Small intestine (tissue), 7 donors: Measurements from ENCODE around the gene NR2C2. TPM values are rescaled to one million over a fixed set of nuclear protein-coding genes. Genes with fewer than 3 reads are reported as not detected.

ENCODE experiments used
- DNase-seq, 2 donors: peaks; one replicate each; pipeline versions ENCODE4 v3.0.0 to v3.0.0-alpha.2; 2013
- FAIRE-seq: peaks from 2 replicates; lab custom pipeline; 2012; peaks lifted over from hg19 to GRCh38; lab: Jason Lieb, UNC
- H3K27ac ChIP-seq, 3 donors: one replicate each; pipeline ENCODE4 v1.5.1; 2013; ENCODE audit warnings: low read length in 2 of 3, mild to moderate bottlenecking in 2 of 3, control low read depth in 1 of 3, inconsistent platforms in 1 of 3, low read depth in 1 of 3, moderate library complexity in 1 of 3
- H3K27me3 ChIP-seq, 3 donors: one replicate each; pipeline ENCODE4 v1.6.1; 2013; ENCODE audit warnings: low read length in 3 of 3, inconsistent platforms in 1 of 3; ENCODE audit not compliant: control insufficient read depth in 3 of 3, insufficient read depth in 3 of 3
- H3K36me3 ChIP-seq, 3 donors: one replicate each; pipeline ENCODE4 v1.6.1; 2013; ENCODE audit warnings: low read length in 3 of 3, inconsistent platforms in 1 of 3, low read depth in 1 of 3, mild to moderate bottlenecking in 1 of 3, moderate library complexity in 1 of 3; ENCODE audit not compliant: control insufficient read depth in 3 of 3, insufficient read depth in 2 of 3
- H3K4me1 ChIP-seq, 3 donors: one replicate each; pipeline ENCODE4 v1.6.1; 2013; ENCODE audit warnings: low read length in 2 of 3, inconsistent platforms in 1 of 3, low read depth in 1 of 3, mild to moderate bottlenecking in 1 of 3, moderate library complexity in 1 of 3; ENCODE audit not compliant: control insufficient read depth in 3 of 3, insufficient read depth in 2 of 3
- H3K4me3 ChIP-seq, 3 donors: one replicate each; pipeline ENCODE4 v1.5.1; 2013; ENCODE audit warnings: low read length in 3 of 3, control low read depth in 1 of 3, inconsistent platforms in 1 of 3, low read depth in 1 of 3, mild to moderate bottlenecking in 1 of 3, moderate library complexity in 1 of 3
- H3K9me3 ChIP-seq, 2 donors: one replicate each; pipeline ENCODE4 v1.6.1; 2013; ENCODE audit warnings: low read depth in 1 of 2, low read length in 1 of 2; ENCODE audit not compliant: control insufficient read depth in 2 of 2, insufficient read depth in 1 of 2
- WGBS, 3 donors: extraction: QIAGEN DNeasy Blood & Tissue Kit; methylation state at CpG; one replicate each; pipeline ENCODE4 v1.1.7; 2013; 5-methylcytosine and 5-hydroxymethylcytosine counted together
- polyA plus RNA-seq, 4 donors: library from polyadenylated mRNA; stranded (reverse) in 3 of 4; unstranded in 1 of 4; fragments of 200-250 nt in 3 of 4; fragments of 120-200 nt in 1 of 4; gene quantifications; one replicate each; pipeline versions ENCODE4 v1.2.1 to v1.2.3, GENCODE V29; 2013
- donor health status: healthy with polysubstance abuse.
- donor health status: control.
- donor health status: control.
- donor health status: Bipolar disorder and iron deficiency.
- donor health status: healthy.

NR2C2 gene
- polyA plus RNA-seq, 4 donors, result 7.8 to 40.4 (median 10.1) TPM

GRCh38 chr3:14957153-14957552, 9.8 kb downstream of the NR2C2 start:
- peaks cover 0 to 10% (median 2%) of the 10 kb centered on the region in 3 donors for H3K4me1 ChIP-seq
- peaks cover 0 to 3% (median 3%) of the 10 kb centered on the region in 3 donors for H3K36me3 ChIP-seq
- no peaks in the 10 kb centered on the region for H3K27me3 ChIP-seq
- 66 to 85% (median 68%) methylated on average over 1 of the region's 1 CpG for WGBS, 3 donors
- DNase-seq (no peak), FAIRE-seq (no peak)
- H3K27ac ChIP-seq, result no peak overlapping the region
- no peaks in the 10 kb centered on the region for H3K9me3 ChIP-seq
- no peak overlapping the region for H3K4me3 ChIP-seq

- DNase-seq (no peak), FAIRE-seq (no peak)
- 17 to 33% (median 24%) methylated on average over 1 of the region's 1 CpG for WGBS, 3 donors
- Histone ChIP-seq H3K27me3 (no peaks in the 10 kb centered on the region), H3K27ac (no peak overlapping the region), H3K36me3 (peaks cover 0 to 6% (median 3%) of the 10 kb centered on the region in 3 donors), H3K4me3 (no peak overlapping the region), H3K4me1 (peaks cover 0 to 10% (median 0%) of the 10 kb centered on the region in 3 donors), H3K9me3 (no peaks in the 10 kb centered on the region)
Observed at GRCh38 chr3:14957925-14958324, 10.5 kb downstream of the NR2C2 start.

- Histone ChIP-seq H3K4me3 (no peak overlapping the region), H3K9me3 (no peaks in the 10 kb centered on the region), H3K27ac (peak overlapping the region; percentile 36 to 83 (median 41)), H3K27me3 (no peaks in the 10 kb centered on the region), H3K4me1 (peaks cover 0 to 10% (median 0%) of the 10 kb centered on the region in 3 donors), H3K36me3 (peaks cover 0 to 6% (median 3%) of the 10 kb centered on the region in 3 donors)
- WGBS, 3 donors, result 36 to 44% (median 44%) methylated on average over 2 of the region's 2 CpGs
- DNase-seq (peak in 1 of 2 donors; percentile 33), FAIRE-seq (peak; percentile 44)
Observed at GRCh38 chr3:14959359-14959943, 12.1 kb downstream of the NR2C2 start.

DNA sequence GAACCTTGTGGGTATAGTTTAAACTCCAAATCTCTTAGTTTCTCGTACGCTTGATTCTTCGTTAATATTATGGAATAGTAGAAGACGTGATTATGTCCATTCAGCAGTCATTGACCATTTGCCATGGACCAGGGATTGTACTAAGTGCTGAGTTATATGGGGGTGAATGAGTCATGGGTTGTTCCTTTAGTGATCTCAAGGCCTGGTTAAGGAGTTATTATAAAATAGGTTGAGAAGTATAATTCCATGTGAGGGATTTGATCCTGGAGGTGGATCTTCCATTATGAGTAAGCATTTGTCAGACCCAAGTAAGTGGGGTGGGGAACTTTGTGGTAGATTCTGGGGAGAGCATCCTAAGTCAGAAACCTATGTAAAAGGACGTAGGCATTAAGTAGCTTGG, 15.4 kb downstream of the NR2C2 start:
- 97 to 99% (median 97%) methylated on average over 5 of the region's 5 CpGs for WGBS, 3 donors

GRCh38 chr3:14967285-14967684, 19.9 kb downstream of the NR2C2 start:
- no peak overlapping the region for H3K27ac ChIP-seq
- peaks cover 0 to 22% (median 5%) of the 10 kb centered on the region in 3 donors for H3K36me3 ChIP-seq
- no peak overlapping the region for H3K4me3 ChIP-seq
- DNase-seq (no peak), FAIRE-seq (no peak)
- H3K9me3 ChIP-seq, result no peaks in the 10 kb centered on the region
- WGBS, 3 donors, result 62 to 88% (median 85%) methylated on average over 1 of the region's 1 CpG
- no peaks in the 10 kb centered on the region for H3K4me1 ChIP-seq
- H3K27me3 ChIP-seq, result no peaks in the 10 kb centered on the region

More for the DNA sequence above, 15.4 kb downstream of the NR2C2 start:
- H3K4me3 ChIP-seq, result peak overlapping the region in 1 of 3 donors; percentile 14
- peaks cover 3 to 13% (median 3%) of the 10 kb centered on the region in 3 donors for H3K36me3 ChIP-seq
- DNase-seq (no peak), FAIRE-seq (no peak)
- peaks cover 0 to 6% (median 0%) of the 10 kb centered on the region in 3 donors for H3K4me1 ChIP-seq
- H3K27me3 ChIP-seq, result no peaks in the 10 kb centered on the region
- H3K27ac ChIP-seq, result no peak overlapping the region
- H3K9me3 ChIP-seq, result no peaks in the 10 kb centered on the region

- Histone ChIP-seq H3K27ac (peak overlapping the region in 1 of 3 donors; percentile 0), H3K9me3 (no peaks in the 10 kb centered on the region), H3K27me3 (no peaks in the 10 kb centered on the region), H3K4me1 (no peaks in the 10 kb centered on the region), H3K4me3 (no peak overlapping the region), H3K36me3 (peaks cover 0 to 30% (median 5%) of the 10 kb centered on the region in 3 donors)
- DNase-seq (no peak), FAIRE-seq (no peak)
- 78 to 96% (median 91%) methylated on average over 1 of the region's 1 CpG for WGBS, 3 donors
Observed at GRCh38 chr3:14969671-14970070, 22.3 kb downstream of the NR2C2 start.

- no peak overlapping the region for H3K4me3 ChIP-seq
- H3K27me3 ChIP-seq, result no peaks in the 10 kb centered on the region
- WGBS, 3 donors, result 44 to 52% (median 50%) methylated on average over 1 of the region's 1 CpG
- H3K4me1 ChIP-seq, result peaks cover 0 to 4% (median 0%) of the 10 kb centered on the region in 3 donors
- H3K9me3 ChIP-seq, result no peaks in the 10 kb centered on the region
- no peak overlapping the region for H3K27ac ChIP-seq
- FAIRE-seq (no peak), DNase-seq (no peak)
- peaks cover 0 to 26% (median 2%) of the 10 kb centered on the region in 3 donors for H3K36me3 ChIP-seq
Observed at GRCh38 chr3:14976317-14976716, 28.9 kb downstream of the NR2C2 start.

GRCh38 chr3:14980689-14981088, 33.3 kb downstream of the NR2C2 start:
- WGBS, 3 donors, result 75 to 85% (median 81%) methylated on average over 4 of the region's 4 CpGs
- Histone ChIP-seq H3K36me3 (peaks cover 0 to 11% (median 0%) of the 10 kb centered on the region in 3 donors), H3K9me3 (peaks cover 0 to 2% of the 10 kb centered on the region in 2 donors), H3K4me3 (no peak overlapping the region), H3K4me1 (peaks cover 0 to 4% (median 0%) of the 10 kb centered on the region in 3 donors), H3K27me3 (no peaks in the 10 kb centered on the region), H3K27ac (no peak overlapping the region)
- DNase-seq (no peak), FAIRE-seq (no peak)
